GM12874 (cell line): ENCODE measurements around the gene DDX54.

Experiments used
- CTCF ChIP-seq: IDR thresholded peaks from 2 replicates; pipeline ENCODE4 v1.5.1; 2011; ENCODE audit warnings: low read depth, mild to moderate bottlenecking, control low read depth, low read length, moderate library complexity; ENCODE audit not compliant: insufficient read depth

The DDX54 gene

GRCh38 chr12:113127791-113128199 lies 57.5 kb downstream of the DDX54 start:
- TF ChIP-seq CTCF: no peak

GRCh38 chr12:113120670-113121370 lies 64.5 kb downstream of the DDX54 start:
- no peak for TF ChIP-seq CTCF

GRCh38 chr12:113119980-113120669 lies 65.2 kb downstream of the DDX54 start:
- no peak for TF ChIP-seq CTCF

- no peak for TF ChIP-seq CTCF
These were observed 67.1 kb downstream of the DDX54 start for GRCh38 chr12:113118142-113118541.

- TF ChIP-seq CTCF: no peak
These were observed 68.4 kb downstream of the DDX54 start for GRCh38 chr12:113116875-113117274.

- TF ChIP-seq CTCF: no peak
These were observed 69.7 kb downstream of the DDX54 start for GRCh38 chr12:113115455-113116126.

GRCh38 chr12:113114447-113115178 lies 70.7 kb downstream of the DDX54 start:
- no peak for TF ChIP-seq CTCF
